Amniotic epithelial cell (primary cell): ENCODE data around the gene KDM6A.
A peak's percentile ranks its signal among the peaks of the same experiment; 100 is the strongest.
"Not testable (repeated sequence)": the region's sequence is repeated elsewhere in the genome, so short reads cannot be mapped to it uniquely, and the experiment has no call there.

ENCODE experiments used
- DNase-seq: peaks from one replicate; pipeline ENCODE4 v3.0.0-alpha.2; 2010; ENCODE audit warnings: low read depth

KDM6A gene

DNA sequence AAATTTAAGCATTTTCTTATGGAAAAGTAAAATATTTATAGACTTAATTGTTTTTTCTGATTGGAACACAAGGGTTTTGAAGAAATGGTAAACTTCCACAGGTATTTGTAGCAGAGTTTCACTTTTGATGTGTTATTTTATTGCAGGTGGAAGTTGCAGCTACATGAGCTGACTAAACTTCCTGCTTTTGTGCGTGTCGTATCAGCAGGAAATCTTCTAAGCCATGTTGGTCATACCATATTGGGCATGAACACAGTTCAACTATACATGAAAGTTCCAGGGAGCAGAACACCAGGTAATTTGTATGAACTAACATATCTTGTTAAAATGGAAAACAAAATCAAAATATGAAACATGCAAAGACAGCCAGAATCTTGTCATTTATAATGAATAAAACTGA lies 210.3 kb downstream of the KDM6A start:
- DNase-seq = no peak

DNA sequence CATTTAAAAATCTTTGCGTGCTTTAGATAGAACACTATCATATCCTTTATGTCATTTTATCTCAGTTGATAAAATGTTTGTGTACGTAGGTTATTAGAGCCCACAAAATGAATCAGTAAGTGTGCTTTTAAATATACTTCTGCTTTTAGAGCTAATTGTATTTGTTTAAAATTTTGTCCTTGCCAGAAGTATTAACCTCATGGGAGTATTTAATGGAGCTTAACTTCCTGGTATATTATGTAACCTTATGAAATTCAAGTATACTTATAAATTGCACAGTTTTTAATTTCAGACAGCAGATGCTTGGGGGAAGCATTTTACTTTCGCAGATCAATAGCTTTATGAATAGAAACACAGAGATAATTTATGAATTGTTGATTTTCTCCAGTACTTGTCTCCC lies 237.5 kb downstream of the KDM6A start:
- DNase-seq = no peak

DNA sequence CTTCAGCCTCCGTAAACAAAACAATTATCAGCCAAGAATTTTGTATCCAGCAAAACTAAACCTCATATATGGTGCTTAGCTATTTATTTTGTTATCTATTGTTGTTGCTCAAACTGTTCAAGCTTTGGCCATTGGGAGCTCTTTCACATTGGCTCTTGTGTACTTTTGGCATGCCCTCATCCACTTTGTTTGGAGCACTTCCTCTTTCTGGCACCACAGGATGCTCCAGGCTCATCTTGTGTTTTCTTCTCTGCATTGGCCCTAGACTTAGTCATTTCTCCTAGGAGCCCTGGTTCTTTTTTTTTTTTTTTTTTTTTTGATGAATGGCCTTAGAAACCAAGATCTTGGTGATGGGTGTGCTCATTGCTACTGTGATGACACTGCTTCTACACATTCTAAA lies 253.2 kb downstream of the KDM6A start:
- no peak for DNase-seq

DNA sequence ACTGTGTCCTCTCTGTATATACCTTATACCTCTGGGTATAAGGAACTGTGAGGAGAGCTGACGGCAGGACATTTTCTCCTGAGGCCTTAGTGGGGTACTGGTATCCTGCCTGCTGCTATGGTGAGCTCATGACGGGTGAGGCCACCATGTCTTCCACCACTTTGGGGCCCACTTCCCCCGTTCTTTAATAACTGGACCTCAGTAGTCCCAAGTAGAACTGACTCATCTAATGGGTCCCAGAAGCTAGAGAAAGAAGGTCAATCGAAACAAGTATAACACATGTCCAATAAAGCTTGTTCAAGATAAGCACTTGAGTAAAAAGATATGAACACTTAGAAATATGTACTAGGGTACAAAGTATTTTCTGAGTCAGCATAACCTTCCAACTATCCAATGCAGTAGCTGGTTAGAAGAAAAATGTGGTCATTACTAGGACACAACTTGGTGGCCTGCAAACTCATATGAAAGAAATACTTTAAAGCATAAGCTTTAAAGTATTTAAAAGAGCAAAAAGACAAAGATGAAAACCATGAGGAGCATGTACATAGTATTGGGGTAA lies 256.0 kb downstream of the KDM6A start:
- no peak for DNase-seq

DNA sequence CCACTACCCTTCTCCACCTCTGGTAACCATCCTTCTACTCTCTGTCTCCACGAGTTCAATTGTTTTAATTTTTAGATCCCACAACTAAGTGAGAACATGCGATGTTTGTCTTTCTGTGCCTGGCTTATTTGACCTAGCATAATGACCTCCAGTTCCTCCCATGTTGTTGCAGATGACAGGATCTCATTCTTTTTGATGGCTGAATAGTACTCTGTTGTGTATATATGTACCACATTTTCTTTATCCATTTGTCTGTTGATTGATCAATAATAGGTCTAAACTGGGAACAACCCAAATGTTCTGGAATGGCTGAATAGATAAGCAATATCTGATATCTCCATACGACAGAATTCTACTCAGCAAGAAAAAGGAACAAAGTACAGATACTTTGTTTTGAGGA lies 260.5 kb downstream of the KDM6A start:
- DNase-seq = no peak

DNA sequence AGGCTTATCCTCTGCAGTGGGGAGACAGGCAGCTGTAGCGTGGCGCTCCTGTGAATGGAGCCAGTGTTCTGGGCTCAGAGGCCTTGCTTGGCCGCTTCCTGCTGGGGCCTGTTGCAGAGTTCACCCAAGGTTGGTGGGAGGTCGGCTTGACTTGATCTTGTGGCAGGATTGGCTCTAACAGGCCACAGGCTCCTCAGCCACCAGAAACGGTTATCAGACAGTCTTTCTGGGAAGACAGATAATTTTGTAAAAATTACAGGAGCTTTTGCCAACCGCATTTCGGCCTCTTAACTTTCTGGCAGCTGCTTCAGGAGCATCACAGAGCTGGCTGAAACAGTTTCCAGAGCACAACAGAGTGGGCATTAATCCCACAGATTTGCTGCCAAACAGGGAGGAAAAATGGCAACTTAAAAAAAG lies 261.3 kb downstream of the KDM6A start:
- DNase-seq = no peak

DNA sequence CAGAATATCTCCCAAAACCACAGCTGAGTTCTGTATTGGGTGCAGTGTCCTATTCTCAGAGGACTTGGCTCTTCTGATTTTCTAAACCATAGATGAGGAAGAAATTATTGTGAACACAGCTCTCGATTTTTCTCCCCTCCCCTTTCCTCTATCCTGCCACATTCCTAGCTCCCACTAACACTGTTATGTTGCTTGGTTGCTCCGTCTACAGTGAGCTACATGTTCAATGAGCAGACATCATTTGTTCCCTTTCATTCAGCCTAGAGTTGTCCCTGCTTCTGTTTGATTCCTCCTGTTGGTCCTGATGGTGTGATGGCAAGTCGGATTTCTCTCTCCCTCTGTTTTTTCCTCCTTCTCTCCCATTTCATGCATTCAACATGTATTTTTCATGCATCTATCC lies 261.8 kb downstream of the KDM6A start:
- DNase-seq = no peak

DNA sequence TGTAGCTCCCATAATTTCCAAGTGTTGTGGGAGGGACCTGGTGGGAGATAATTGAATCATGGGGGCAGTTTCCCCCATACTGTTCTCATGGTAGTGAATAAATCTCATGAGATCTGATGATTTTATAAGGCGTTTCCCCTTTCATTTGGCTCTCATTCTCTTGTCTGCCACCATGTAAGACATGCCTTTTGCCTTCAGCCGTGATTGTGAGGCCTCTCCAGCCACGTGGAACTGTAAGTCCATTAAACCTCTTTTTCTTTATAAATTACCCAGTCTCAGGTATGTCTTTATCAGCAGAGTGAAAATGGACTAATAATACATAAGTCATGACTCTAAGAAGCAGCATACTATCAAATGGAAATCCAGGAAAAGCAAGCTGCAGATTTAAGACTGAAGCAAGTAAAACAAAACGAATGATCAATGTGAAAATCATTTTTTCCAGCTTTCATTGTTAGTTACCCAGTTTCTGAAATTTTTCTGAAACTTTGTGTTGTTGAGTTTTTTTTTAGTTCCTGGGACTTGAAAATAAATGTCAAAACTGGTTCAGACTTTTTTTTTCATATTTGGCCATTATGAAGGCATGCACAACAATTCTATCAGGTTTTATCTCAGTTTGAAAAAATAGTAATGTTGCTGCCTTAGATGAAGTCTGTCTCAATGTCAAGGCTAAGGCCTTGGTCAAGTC lies 262.5 kb downstream of the KDM6A start:
- not testable (repeated sequence) for DNase-seq

DNA sequence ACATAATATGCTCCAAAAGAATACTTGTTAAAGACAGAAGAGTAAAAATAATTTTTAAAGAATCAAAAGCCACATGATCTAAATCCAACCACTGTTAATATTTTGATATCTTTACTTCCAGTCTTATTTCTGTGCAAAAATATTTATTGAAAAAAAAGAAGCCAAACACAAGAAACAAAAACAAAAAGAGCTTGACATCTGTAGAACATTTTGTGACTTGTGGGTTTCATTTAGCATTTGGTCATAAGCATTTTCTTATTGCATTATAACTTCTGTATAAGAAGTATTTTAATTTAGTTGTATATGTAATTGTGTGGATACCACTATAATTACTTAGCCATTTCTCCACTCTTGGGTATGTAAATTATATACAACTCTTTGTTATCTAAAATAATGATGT lies 264.5 kb downstream of the KDM6A start:
- no peak for DNase-seq

DNA sequence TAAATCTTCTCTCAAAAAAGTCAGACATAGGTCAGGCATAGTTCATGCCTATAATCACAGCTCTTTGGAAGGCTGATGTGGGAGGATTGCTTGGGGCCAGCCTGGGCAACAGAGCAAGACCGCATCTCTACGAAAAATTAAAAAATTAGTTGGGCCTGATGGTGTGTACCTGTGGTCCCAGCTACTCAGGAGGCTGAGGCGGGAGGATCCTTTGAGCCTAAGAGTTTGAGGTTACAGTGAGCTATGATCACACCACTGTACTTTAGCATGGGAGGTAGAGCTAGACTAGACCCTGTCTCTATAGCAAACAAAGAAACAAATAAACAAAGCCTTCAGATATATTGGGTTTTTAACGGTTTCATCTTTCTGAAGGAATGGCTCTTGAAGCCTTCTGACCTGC lies 265.5 kb downstream of the KDM6A start:
- no peak for DNase-seq

DNA sequence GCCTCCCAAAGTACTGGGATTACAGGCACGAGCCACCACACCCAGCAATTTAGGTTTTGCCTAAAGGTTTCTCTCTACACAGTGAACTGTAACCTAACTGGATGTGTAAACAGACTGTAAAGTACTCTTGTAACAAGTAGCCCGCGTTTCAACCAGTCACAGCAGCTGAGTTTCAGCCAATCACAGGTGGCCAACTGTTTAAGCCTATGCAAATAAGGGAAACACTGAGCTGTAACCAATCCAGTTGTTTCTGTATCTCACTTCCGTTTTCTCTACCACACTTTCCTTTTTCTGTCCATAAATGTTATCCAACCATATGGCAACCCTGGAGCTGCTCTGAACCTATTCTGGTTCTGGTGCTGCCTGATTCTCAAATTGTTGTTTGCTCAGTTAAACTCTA lies 267.8 kb downstream of the KDM6A start:
- no peak for DNase-seq

DNA sequence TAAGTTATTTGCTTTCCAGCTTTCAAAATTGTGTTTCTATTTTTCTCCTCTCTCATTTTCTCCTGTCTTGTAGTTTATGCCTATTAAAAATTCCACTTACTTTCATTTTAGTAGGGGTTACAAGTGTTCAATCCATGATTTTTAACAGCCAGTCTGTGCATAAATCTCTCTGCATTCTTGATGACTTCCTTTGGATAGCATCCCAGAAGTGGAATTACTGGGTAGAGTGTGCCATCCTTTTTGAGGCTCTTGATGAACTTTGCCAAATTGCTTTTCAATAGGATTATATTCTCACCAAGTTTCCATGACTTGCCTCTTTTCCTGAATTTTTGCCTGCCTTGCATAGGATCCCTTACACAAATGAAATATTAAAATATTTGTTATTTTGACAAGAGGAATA lies 269.2 kb downstream of the KDM6A start:
- DNase-seq = no peak

DNA sequence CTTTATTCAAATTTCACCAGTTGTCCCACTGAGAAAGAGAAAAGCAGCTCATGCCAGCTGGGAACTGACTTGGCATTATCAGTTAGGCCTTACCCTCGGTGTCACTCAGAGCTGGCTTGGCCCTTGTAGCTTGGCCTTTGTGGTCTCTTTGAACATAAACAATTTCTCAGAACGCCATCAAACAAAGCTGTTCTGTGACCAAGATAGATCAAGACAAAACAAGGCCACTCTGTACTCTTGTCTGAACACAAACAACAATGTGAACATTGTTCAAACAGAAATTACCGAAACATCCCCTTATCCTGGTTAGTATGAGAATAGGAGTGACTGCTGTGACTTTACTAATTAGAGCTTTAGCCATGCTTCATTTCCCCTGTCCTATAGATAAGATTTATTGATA lies 270.5 kb downstream of the KDM6A start:
- no peak for DNase-seq

DNA sequence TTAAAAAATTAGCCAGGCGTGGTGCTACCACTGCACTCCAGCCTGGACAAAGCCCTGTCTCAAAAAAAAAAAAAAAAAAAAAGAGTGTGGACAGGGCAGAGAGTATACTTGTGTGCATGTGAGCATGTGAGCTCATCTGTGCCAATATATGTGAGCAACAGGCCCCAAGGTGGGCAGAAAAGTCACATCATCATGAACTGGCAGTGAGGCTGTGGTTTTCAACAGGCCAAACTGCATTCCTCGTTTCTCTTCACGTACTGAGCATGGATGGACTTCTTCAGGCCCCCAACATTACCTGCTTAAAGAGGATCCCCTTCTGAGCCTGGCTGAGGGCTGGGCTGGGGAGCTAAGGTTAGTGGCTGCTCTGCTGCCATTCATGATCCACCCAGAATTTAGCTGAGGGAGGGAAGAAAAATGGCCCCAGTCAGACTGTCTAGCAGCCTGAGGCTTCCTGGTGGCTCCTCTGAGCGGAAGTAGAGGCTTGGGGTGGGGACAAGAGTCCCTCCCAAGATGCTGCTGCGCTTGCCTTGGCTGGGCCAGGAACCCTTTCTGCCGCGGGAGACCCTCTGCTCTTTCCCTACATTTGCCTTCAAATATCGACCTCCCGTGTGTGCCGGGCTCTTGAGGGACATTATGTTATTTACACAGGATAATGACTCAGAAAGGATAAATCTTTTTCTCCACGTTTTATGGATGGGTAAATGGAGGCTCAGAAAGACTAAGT lies 272.7 kb downstream of the KDM6A start:
- no peak for DNase-seq

DNA sequence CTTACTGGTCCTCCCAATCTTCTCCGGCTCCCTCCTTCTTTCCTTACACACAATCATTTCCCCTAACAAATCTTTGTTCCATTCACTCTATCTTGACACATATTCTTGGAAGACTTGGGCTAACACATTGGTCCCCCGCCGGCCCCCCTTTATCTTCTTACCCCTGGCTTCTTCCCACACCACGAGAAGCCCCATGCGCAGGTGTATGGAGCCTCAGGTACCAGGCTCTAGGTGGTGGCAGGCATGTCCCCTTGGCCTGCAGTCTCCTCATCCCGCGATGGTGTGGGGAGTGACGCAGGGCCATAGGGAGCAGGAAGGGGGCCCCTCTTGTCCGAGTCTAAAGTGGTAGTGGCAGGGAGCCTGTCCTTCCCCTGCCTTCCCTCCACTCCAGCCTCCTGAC lies 277.8 kb downstream of the KDM6A start:
- DNase-seq = no peak

DNA sequence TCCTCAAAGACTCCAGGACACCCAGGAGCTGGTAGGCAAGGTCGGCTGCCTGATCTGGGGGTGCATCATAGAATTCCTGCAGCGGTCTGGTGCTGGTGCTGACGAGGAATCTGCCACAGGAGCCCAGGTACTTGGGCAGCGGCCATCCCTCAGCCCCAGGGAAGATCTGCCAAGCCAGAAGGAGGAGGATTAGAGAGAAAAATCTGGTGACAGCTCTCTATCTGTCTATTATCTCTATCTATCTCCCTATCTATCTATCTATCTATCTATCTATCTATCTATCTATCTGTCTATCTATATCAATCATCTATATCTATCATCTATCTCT lies 281.0 kb downstream of the KDM6A start:
- DNase-seq = no peak

DNA sequence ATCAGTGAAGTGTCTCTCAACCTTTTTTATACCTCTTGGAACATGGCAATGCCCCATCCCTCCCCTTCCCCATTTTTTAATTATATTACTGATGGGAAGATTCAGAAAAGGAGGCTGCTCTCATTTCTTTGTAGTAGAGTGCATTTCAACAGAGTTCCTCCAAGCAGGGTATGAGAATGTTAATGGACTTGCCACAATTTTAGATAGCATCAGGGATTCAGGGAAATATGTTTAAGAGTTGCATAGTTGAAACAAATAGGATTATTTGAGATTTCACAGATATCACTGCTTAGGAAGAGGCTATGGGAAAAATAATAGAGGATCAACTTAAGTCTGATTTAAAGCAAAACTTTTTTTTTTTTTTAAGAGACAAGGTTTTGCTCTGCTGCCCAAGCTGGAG lies 281.5 kb downstream of the KDM6A start:
- DNase-seq = peak; percentile 16

DNA sequence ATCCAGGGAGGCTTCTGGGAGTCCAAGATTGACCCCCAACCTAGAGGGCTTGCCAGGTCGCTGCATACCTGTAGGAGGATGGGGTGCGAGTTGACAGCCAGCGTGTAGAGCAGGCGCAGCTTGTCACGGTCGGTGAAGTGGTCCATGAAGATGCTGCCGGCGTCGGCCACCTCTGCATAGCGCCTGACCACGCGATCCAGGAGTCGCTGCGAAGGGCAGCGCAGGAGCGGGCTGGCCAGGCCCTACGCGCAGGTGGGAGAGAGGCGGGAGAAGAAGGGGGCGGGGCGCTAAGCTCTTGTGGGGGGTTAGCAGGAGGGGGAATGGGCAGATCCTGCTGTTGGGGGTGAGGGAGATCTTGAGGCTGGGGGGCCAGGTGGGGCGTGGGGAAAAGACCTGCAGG lies 284.7 kb downstream of the KDM6A start:
- DNase-seq = no peak
